Stimulated activated CD8-positive, alpha-beta memory T cell treated with anti-CD3 and anti-CD28 coated beads, Interleukin-15, amount 100 ng/mL, for 48 hours (primary cell): ENCODE measurements around the gene ZNF132.
A peak's percentile ranks its signal among the peaks of the same experiment; 100 is the strongest.
"Not testable (repeated sequence)": the region's sequence is repeated elsewhere in the genome, so short reads cannot be mapped to it uniquely, and the experiment has no call there.

Source experiments
- DNase-seq, 2 donors: peaks; one replicate each; pipeline ENCODE4 v3.0.0-alpha.2; 2020; ENCODE audit warnings: low read depth in 2 of 2

The ZNF132 gene

GRCh38 chr19:58439576-58440554 lies at the start of gene ZNF132:
Gene ZNF132 (minus strand): TSS chr19:58440153. CDS start chr19:58439821, 332 bp downstream.
- peak; percentile 90 to 95 for DNase-seq

- DNase-seq: not testable (repeated sequence)
Measured at GRCh38 chr19:58484349-58484748, 44.4 kb upstream of the ZNF132 start.

- DNase-seq: no peak
Measured at GRCh38 chr19:58483776-58484175, 43.8 kb upstream of the ZNF132 start.

GRCh38 chr19:58482372-58482771 lies 42.4 kb upstream of the ZNF132 start:
- no peak for DNase-seq

- no peak for DNase-seq
Measured at GRCh38 chr19:58480831-58481230, 40.9 kb upstream of the ZNF132 start.

- DNase-seq: no peak
Measured at GRCh38 chr19:58480481-58480830, 40.5 kb upstream of the ZNF132 start.

- no peak for DNase-seq
Measured at GRCh38 chr19:58479736-58480480, 40.0 kb upstream of the ZNF132 start.

GRCh38 chr19:58479303-58479702 lies 39.4 kb upstream of the ZNF132 start:
- DNase-seq: no peak

GRCh38 chr19:58477871-58478270 lies 37.9 kb upstream of the ZNF132 start:
- no peak for DNase-seq

- no peak for DNase-seq
Measured at GRCh38 chr19:58477130-58477529, 37.2 kb upstream of the ZNF132 start.

GRCh38 chr19:58476498-58477015 lies 36.6 kb upstream of the ZNF132 start:
- DNase-seq: no peak

GRCh38 chr19:58475714-58476497 lies 36.0 kb upstream of the ZNF132 start, which contains the start of gene ZNF446:
Gene ZNF446 (plus strand): TSS chr19:58476352. CDS start chr19:58477219, 867 bp downstream.
- DNase-seq: peak; percentile 95 to 96

GRCh38 chr19:58474997-58475713 lies 35.2 kb upstream of the ZNF132 start:
- no peak for DNase-seq

GRCh38 chr19:58474291-58474996 lies 34.5 kb upstream of the ZNF132 start:
- DNase-seq: no peak

- no peak for DNase-seq
Measured at GRCh38 chr19:58473775-58474174, 33.8 kb upstream of the ZNF132 start.

- DNase-seq: no peak
Measured at GRCh38 chr19:58471736-58472135, 31.8 kb upstream of the ZNF132 start.

- not testable (repeated sequence) for DNase-seq
Measured at GRCh38 chr19:58470837-58471543, 31.0 kb upstream of the ZNF132 start.

GRCh38 chr19:58469241-58470013 lies 29.5 kb upstream of the ZNF132 start:
- DNase-seq: no peak
